HL-60 (cell line): ENCODE measurements around the gene RIMBP3C.

Source experiments
- CTCF ChIP-seq: IDR thresholded peaks from one replicate; pipeline ENCODE4 v1.5.1; 2011; ENCODE audit warnings: low read length, control low read depth, inconsistent platforms; ENCODE audit not compliant: insufficient read depth
- GABPA ChIP-seq: IDR thresholded peaks from 2 replicates; pipeline ENCODE4 v1.6.1; 2012; ENCODE audit warnings: low read depth
- POLR2AphosphoS5 ChIP-seq: IDR thresholded peaks from 2 replicates; pipeline ENCODE4 v1.6.1; 2012; ENCODE audit warnings: low read depth
- SPI1 ChIP-seq: IDR thresholded peaks from 2 replicates; pipeline ENCODE4 v1.6.1; 2012; ENCODE audit warnings: low read depth, mild to moderate bottlenecking, borderline replicate concordance

DNA sequence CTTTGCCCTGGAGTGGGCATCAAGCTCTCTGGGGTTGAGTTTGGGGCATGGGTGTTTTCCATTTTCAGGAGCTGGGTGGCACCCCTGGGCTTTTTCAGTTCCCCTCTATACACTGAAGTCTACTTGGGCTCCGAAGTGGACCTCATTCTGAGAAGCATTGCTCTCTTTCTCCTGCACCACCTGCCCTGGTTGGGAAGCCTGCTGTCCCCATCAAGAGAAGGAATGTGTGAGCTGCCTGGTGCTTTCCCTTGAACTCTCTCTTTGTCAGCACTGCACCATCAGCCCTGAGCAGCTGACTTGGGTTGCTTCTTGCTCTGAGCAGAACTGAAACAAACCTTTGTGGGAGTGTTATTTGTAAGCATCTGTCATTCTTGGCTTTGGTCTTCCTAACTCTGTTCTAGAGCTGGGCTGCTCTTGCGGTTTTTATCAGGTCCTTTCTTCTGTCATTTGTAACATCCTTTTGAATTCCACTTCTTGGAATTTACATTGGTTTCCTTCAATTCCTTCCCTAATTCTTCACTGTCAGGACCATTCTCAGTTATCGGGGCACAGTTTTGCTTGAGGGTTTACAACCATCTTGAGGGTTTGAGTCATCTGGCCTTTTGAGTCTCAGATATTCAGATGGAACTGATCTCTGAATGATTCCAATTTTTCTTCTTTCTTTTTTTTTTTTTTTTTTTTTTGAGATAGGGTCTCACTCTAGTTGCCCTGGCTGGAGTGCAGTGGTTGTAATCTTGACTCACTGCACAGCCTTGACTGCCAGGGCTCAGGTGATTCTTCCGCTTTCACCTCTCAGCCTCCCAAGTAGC is 36.7 kb upstream of the RIMBP3C start:
- TF ChIP-seq CTCF (no peak), GABPA (no peak), POLR2AphosphoS5 (no peak), SPI1 (no peak)
